GM23338 (cell line): ENCODE data around the gene TGFBRAP1.

ENCODE experiments used
- JUNB ChIP-seq: IDR thresholded peaks from one replicate; pipeline ENCODE4 v1.6.1; 2016; ENCODE audit warnings: antibody characterized with exemption; ENCODE audit not compliant: unreplicated experiment
- POLR2AphosphoS5 ChIP-seq: IDR thresholded peaks from 2 replicates; pipeline ENCODE4 v1.6.1; 2016; ENCODE audit warnings: antibody characterized with exemption, low read depth

- TF ChIP-seq JUNB = no peak
- no peak for TF ChIP-seq POLR2AphosphoS5
Observed at GRCh38 chr2:105254531-105255210, 74.9 kb downstream of the TGFBRAP1 start.
